MM.1S (cell line): ENCODE data around the gene ENGASE.

ENCODE experiments used
- CTCF ChIP-seq: fragments of 300-600 bp; sonication (generic); IDR thresholded peaks from 2 replicates; pipeline ENCODE4 v1.5.1; 2016; ENCODE audit warnings: antibody characterized with exemption, low read length, mixed read lengths
- EZH2 ChIP-seq: fragments of 300-600 bp; sonication (generic); optimal IDR thresholded peaks from 2 replicates; pipeline ENCODE3; 2017; ENCODE audit warnings: low read depth, mild to moderate bottlenecking, antibody characterized with exemption, low read length, mixed read lengths

DNA sequence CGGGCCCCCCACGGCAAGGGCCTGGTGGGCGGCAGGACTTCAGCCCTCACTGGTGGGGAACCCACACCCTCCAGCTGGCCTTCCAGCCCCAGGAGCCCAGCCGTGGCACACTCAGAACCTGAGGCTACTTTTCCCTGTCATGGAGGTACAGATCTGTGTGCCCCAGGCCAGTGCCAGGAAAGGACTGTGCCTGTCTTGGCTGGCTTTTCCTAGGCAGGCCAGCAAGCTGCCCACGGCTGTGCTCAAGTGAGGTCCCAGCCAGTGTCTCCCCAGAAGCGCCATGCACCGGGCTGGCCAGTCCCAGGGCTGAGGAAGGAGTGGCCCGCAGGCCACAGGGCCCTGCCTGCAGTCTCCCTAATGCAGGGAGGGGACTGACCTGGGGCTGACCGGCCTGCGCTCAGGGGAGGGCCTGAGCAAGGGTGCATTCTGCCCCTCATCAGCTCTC lies 16.6 kb downstream of the ENGASE start:
- TF ChIP-seq CTCF (no peak), EZH2 (no peak)
